ENCODE measurements around the gene GINS1. TPM values are rescaled to one million over a fixed set of nuclear protein-coding genes. Genes with fewer than 3 reads are reported as not detected.
A peak's percentile ranks its signal among the peaks of the same experiment; 100 is the strongest.

GINS1 gene
- total and polyA plus RNA-seq, 2 of the 13 experiments (the other 11 are each of a cell fraction or from before 2014, with no cell fraction given): 14.6 to 59.9 TPM

- TF ChIP-seq ZNF407 (CRISPR knock-in tag; IDR thresholded peaks at IDR 0.05; ENCODE audit: not compliant biosample characterization) (peak; percentile 56), RCOR2 (CRISPR knock-in tag; IDR thresholded peaks at IDR 0.05) (peak; percentile 68; the same call in 1 of the 2 replicates), PCBP1 (IDR thresholded peaks at IDR 0.05; ENCODE audit: borderline replicate concordance, low read depth, low read length) (0 out of 2 replicates have a peak, but pooled peaks have one; percentile 46), ZNF777 (CRISPR knock-in tag; IDR thresholded peaks at IDR 0.05) (peak; percentile 16; the same call in 1 of the 2 replicates), RNF2 (conservative IDR thresholded peaks at IDR 0.05; ENCODE audit: low read depth) (peak; percentile 24; the same call in 1 of the 2 replicates), TMF1 (CRISPR knock-in tag; IDR thresholded peaks at IDR 0.05; ENCODE audit: low read depth) (peak; percentile 80), BORCS8-MEF2B (CRISPR knock-in tag; IDR thresholded peaks at IDR 0.05) (peak; percentile 58), SNAPC5 (CRISPR knock-in tag; IDR thresholded peaks at IDR 0.05; ENCODE audit: borderline replicate concordance) (peak; percentile 88; the same call in 1 of the 2 replicates), TCF7L2 (IDR thresholded peaks at IDR 0.05; ENCODE audit: low read depth, low read length) (no peak), ZNF354B (CRISPR knock-in tag; IDR thresholded peaks at IDR 0.05) (peak; percentile 84; the same call in 1 of the 2 replicates), TEAD3 (CRISPR knock-in tag; optimal IDR thresholded peaks at IDR 0.05; ENCODE audit: borderline replicate concordance) (peak; percentile 83), ZC3H4 (CRISPR knock-in tag; IDR thresholded peaks at IDR 0.05; ENCODE audit: borderline replicate concordance) (no peak), ZNF350 (CRISPR knock-in tag; IDR thresholded peaks at IDR 0.05; ENCODE audit: borderline replicate concordance, low read depth) (peak; percentile 84), PATZ1 (CRISPR knock-in tag; IDR thresholded peaks at IDR 0.05) (peak; percentile 90), REXO4 (CRISPR knock-in tag; IDR thresholded peaks at IDR 0.05; ENCODE audit: borderline replicate concordance) (peak; percentile 31; the same call in 1 of the 2 replicates)
Measured at GRCh38 chr20:25390538-25391528, 16.6 kb upstream of the GINS1 start, which contains the start of gene ABHD12 (continued).

All from HepG2 (cell line).